Umbilical cord (tissue), 2 donors: ENCODE measurements around the gene FBXO41. TPM values are rescaled to one million over a fixed set of nuclear protein-coding genes. Genes with fewer than 3 reads are reported as not detected.

ENCODE experiments used
- DNase-seq: peaks from one replicate; pipeline ENCODE4 v3.0.0-alpha.2; 2015; ENCODE audit warnings: low spot score
- total RNA-seq: library from RNA; depleted of rRNA; stranded (reverse); fragments of >200 nt; gene quantifications from one replicate; pipeline ENCODE4 v1.2.3, GENCODE V29; 2014; ENCODE audit warnings: low replicate concordance; ENCODE audit not compliant: insufficient read depth

Gene FBXO41, protein sequence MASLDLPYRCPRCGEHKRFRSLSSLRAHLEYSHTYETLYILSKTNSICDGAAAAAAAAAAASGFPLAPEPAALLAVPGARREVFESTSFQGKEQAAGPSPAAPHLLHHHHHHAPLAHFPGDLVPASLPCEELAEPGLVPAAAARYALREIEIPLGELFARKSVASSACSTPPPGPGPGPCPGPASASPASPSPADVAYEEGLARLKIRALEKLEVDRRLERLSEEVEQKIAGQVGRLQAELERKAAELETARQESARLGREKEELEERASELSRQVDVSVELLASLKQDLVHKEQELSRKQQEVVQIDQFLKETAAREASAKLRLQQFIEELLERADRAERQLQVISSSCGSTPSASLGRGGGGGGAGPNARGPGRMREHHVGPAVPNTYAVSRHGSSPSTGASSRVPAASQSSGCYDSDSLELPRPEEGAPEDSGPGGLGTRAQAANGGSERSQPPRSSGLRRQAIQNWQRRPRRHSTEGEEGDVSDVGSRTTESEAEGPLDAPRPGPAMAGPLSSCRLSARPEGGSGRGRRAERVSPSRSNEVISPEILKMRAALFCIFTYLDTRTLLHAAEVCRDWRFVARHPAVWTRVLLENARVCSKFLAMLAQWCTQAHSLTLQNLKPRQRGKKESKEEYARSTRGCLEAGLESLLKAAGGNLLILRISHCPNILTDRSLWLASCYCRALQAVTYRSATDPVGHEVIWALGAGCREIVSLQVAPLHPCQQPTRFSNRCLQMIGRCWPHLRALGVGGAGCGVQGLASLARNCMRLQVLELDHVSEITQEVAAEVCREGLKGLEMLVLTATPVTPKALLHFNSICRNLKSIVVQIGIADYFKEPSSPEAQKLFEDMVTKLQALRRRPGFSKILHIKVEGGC
- total RNA-seq = 1.2 TPM

DNA sequence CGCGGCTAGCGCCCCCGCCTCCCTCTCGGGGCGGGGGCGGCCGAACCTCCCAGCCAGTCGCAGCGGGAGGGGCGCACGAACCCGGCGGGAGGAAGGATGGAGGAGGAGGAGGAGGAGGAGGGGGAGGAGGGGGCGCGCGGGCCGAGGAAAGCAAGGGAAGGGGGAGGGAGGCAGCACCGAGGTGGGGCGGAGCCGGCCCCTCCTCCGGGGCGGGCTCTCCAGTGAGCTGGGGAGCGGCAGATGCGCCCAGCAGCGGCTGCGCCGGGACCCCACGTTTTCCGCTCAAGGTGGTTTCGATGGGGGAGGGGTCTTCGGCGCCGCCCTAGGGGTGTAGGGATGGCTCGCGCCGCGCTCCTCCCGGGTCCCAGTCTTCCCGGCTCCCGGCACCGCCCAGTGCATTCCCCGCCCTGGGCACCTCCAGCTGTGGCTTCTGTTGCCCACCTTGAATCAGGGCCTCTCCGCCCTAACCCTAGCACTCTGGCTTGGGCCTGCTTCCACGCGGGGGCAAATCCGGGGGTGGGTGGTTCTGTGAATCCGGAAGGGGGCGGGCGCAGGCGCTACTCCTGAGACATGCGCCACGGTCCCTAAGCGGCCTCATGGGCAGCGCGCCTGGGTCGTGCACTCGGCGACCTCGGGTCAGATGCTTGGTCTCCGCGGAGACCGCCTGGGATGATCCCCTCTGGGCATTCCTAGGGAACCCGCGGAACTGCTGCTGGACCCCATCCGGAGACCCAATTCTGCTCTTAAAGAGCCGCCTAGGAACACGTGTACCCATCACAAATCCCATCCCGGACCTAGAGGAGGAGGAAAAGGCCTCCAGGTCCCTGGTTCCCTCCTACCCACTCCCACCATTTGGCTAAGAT lies at the start of gene FBXO41:
FBXO41 (minus strand) TSS at position 183 of the 863 bp plus-strand sequence. CDS start 14,848 bp downstream, outside the sequence.
- peak; percentile 20 for DNase-seq

DNA sequence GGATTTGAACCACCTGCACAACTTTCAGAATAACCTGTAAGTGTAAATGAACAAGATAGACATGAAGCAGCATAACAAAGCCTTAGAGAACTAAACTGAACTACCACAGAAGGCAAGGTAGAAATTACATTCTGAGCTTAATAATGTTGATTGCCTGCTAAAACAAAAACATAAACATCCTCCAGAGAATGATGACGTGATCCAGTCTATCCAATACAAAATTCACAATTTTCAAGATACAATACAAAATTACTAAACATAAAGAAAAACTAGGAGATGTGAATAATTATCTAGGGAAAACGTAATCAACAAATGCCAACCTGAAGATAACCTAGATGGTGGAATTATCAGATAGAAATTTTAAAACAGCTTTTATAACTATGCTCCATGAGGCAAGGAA lies 49.8 kb upstream of the FBXO41 start:
- no peak for DNase-seq

DNA sequence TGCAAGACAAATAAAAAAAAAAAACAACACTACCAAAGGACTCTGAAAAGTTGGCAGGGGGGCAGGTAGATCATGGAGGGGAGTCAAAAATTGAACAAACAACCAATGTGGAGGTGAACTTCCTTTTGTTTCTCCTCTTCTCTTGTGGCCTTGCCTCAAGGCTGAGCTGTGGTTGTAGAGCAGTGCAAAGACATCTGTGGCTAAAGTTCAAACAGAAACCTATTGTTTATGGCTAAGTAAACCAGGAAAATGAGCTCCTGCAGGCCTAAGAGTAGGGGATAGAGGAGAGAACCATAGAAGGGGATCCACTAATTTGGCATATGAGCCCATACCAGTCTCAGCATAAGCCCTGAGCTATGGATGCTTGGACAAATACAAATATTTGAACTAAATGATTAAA lies 49.3 kb upstream of the FBXO41 start:
- DNase-seq = no peak

DNA sequence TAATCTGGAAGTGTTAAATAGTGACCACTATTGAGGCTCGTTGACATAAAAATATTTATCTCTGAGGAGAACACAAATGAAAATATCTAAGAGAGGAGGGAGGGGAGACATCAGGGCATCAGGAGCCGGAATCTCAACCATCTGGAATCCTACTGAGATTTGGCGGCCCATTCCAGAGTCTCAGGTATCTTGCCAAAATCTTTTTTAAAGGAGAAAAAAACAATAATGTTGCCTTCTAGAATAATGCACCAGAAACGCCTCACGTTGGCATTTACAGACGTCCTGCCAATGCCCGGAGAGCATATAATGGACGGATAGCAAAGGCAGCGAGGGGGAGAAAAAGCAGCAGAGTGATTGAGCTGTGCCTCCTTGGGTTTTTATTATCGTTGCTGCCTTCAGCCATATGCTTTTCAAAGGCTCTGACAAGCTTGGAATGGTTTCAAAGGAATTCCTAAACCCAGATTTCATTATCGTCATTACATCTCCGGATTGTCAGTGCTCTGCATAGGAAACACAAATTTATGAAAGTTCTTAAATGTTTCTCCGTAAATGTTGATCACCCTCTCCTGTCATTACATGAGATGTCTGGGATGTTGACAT lies 39.9 kb upstream of the FBXO41 start:
- DNase-seq = no peak

DNA sequence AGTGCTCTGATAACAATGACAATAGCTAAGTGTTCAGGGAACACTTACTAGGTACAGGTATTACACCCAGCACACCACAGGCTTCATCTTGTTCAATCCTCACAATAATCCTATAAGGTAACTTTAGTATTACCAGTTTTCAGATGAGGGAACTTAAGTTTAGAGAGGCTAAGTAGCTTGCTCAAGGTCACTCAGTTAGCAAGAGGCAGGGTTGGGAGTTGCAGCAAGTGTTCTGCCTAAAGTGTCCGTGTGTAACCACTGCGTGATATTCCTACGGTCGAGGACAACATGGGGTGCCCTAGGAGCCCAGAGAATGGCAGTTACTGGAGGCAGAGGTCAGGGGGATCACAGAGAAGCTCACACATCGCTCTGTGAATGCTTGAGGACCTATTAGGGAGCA lies 39.3 kb upstream of the FBXO41 start:
- DNase-seq = no peak

DNA sequence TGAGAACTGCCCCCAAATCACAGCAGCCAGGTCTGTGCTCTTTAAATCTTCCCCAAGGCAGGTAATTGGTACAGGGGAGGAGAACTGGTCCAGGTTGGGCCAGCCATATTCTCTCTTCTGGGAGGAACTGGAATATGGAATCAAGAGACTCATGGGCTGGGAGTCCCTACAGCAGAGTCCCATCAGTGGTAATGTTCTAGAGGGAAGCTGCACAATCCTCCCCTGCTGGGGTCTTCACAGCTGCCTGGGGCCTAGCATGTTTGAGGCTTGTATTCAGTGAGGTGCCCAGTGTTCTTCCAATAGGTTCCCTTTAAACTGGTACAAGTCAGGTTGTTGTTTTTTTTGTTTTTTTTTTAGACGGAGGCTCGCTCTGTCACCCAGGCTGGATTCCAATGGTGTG lies 30.2 kb upstream of the FBXO41 start:
- no peak for DNase-seq

DNA sequence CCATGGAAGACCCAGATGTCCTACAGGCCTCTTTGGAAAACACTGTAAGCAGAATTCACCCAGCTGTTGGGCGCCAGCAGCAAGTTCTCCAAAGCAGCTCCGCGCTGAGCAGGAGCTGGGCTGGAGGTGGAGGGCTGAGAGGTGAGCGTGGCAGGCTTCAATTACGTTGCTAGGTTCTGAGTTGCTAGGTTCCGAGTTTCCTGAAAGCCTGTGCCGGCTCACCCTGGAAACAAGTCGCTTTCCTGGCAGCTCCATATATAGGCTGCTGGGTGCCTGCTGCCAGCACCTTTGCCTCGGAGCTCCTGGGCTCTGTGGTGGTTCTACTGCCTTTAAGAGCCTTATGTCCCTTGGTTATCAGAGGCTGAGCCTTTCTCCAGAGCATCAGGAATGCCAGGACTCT lies 23.4 kb upstream of the FBXO41 start:
- DNase-seq = no peak

DNA sequence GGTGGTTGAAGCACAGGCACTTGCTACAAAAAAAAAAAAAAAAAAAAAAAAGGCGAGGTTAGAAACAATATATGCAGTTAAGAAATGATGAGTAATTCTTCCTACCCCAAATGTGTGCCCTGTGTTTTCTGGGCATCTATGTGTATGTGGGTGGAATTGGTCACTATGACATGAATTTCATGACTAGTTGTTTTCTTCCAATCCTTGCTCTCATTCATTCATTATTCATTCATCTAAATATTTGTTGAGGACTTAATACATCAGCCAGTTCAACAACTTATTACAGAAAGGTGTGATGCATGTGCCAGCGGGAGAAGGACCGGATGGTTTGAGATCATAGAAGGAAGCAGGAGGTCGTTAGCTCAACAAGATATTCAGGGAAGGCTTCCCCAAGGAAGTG lies 17.4 kb upstream of the FBXO41 start:
- no peak for DNase-seq

DNA sequence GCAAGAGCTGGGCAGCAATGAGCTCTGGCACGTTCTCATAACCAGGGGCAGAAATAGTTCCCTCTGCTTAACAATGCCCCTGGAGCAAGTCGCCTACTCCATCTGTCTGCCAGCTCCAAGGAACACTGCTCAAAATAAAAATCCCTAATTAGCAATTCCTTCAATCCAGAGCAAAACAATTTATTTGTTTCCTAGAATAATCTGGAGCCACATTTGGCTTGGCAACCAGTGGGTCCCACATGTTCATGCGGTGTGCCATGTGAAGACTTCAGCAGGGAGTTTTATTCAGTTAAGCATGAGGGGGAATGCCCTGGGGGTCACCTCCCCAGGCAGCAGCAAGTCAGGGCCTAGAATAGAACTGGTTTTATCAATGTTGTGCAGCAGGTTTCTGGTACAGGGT lies 16.6 kb upstream of the FBXO41 start:
- DNase-seq = no peak

DNA sequence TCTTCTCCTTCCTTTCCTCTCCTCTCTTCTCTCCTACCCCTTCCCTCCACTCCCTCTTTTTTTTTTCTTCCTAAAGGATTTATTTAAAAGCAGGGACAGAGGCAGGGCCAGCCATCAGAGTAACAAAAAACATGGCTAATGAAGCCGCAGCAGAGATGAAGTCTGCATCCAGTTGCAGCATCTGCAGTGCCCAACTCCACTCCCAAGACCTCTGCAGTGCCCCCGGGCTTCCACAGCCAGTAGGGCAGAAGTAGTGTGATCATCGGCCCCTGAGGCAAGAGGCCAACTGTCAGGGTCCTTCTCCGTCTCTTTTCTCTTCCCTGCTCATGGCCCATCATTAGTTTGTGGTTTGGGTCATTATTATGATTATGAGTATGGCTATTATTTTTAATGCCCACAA lies 13.3 kb upstream of the FBXO41 start:
- no peak for DNase-seq

DNA sequence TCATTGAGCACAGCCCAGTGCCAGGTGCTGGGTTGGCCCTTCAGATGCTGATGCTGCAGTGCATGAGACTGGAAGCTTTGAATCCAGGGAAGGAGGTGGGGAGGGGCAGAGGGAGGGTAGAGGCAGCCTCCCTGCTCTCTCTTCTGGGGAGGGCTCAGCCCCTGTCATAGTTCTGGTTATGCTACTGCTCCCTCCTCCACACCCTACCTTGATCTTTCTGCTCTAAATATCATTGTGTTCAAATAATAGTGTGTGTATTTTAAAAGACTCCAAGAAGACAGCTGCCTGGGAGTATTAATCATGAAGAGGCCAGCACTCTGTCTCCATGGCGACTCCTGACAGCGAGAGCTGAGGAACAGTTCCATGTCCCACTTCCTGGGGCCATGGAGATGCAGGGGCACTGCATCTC lies 12.9 kb upstream of the FBXO41 start:
- DNase-seq = no peak

DNA sequence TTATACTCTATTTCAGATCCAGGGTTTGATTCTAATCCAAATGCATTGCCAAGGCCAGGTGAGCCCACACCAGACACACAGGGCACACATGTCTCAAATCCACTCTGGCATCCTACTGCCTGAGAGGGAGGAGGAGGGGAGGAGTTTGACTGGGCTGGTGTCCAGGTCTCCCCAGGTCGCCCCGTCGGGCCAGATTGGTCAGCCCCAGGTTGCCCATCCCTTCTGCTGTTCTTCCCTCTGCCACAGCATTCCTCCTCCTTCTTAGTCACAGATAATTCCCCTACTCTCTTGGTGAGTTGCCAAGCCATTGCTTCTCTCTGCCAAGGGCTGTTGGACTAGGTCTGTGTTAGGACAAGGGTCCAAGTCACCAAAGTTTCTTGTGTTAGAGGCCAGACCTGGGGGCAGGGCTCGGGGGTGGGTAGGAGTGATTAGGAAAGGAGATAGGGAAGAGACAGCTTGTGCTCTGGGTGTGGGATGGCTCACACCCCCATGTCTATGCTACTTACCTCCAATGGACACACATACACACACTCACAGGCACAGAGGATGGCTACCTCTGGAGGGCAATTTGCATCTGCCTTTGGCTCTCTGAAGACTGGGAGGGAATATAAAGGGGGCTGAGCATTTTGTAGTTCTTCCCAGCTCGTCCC lies 11.6 kb upstream of the FBXO41 start:
- no peak for DNase-seq

DNA sequence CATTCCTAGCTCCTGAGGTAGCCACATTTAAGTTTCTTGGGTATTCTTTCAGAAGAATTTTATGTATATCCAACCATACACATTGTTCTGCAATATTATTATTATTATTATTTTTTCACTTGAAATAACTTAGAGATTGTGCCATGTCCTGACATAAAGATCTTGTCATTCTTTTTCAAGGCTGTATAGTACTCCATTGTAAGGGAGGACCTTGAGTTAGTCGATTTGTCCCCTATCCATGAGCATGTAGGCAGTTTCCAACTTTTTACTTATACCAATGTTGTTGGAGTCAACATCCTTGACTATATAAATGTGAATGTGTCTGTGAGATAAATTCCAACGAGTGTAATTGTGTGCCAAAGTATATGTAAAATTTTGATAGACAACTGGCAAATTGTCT lies 10.0 kb upstream of the FBXO41 start:
- no peak for DNase-seq

DNA sequence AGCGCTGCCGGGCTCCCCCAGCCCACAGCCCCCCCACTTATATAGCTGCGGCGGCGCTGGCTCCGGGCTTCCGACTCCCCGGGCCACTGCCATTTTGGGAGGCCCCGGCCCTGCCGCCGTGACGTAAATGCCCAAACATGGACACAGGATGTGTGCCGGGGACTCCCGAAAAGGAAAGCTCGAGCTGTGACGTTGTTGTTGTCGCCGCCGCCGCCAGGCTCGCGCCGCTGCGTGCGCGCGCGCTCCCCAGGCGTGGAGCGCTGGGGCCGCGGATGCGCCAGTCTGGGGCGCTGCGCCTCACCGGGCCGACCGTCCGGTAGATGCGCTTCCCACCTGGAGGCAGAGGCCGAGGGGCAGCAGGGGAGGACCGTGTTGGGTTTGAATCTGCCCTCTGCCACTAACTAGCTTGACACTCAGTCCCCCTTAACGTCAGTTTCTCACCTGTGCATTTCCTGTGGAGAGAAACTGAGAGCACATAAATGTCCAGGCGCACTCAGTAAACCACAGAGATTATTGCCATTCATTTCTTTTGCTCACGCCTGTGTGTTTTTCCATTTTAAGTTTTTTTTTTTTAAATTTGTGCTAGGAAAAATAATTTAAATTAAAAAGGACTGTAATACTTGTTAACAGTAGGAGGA lies 9.4 kb upstream of the FBXO41 start, which contains the start of gene EGR4:
EGR4 (minus strand) TSS at position 15 of the 638 bp plus-strand sequence. CDS start 231 bp downstream, outside the sequence.
- DNase-seq = peak; percentile 17

DNA sequence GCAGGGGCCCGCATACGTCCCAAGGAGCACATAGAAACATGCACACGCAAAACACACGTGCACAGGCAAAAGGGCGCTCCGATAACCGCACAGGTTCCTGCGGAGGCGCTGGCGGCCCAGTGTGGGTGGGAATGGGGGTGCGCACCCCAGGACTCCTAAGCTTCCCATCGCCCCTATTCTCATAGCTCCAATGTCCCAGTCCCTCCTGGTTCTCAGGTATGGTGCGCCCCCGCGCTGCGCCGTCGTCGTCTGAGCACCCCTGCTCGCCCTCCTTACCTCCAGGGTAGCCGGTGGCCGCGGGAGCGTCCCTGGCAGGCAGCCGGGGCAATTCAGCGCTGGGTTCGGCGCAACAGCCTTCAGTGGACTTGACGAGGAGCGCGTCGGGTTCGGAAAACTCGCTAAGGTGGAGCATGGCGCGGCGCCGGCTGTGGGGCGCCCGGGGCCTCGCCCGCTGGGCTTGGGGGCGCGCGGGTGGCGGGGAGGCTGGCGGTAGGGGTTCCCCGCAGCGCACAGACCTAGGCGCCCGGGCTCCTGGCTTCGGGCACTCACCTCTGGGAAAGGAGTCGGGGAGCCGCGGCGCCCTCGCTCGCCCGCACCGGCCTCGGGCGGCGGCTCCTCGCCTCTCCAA lies 8.7 kb upstream of the FBXO41 start:
- no peak for DNase-seq

DNA sequence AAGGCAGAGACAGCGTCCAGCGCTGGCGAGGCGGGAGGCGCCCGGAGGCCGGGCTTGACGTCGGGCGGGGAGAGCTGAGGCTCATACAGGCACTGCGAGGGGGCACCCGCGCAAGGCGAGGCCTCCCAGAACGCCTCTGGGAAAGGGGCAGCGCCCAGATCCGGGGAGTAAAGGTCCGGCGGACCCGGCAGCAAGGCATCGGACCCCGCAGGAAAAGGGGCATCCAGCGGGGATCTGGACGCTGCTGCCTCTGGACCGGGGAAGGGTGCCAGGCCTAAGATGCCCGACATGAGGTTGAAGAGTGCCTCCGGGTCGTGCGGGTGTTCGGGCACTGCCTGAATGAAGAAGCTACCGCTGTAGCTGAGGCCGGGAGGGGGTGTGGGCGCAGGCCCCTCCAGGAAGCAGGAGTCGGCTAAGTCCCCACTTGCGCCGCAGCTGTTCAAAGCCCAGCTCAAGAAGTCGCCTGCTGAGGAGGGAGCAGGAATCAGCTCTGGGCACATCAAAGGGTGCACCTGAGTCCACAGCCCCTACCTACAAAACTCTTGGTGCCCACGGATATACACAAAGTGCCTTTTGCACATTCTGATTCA lies 8.1 kb upstream of the FBXO41 start:
- DNase-seq = no peak

DNA sequence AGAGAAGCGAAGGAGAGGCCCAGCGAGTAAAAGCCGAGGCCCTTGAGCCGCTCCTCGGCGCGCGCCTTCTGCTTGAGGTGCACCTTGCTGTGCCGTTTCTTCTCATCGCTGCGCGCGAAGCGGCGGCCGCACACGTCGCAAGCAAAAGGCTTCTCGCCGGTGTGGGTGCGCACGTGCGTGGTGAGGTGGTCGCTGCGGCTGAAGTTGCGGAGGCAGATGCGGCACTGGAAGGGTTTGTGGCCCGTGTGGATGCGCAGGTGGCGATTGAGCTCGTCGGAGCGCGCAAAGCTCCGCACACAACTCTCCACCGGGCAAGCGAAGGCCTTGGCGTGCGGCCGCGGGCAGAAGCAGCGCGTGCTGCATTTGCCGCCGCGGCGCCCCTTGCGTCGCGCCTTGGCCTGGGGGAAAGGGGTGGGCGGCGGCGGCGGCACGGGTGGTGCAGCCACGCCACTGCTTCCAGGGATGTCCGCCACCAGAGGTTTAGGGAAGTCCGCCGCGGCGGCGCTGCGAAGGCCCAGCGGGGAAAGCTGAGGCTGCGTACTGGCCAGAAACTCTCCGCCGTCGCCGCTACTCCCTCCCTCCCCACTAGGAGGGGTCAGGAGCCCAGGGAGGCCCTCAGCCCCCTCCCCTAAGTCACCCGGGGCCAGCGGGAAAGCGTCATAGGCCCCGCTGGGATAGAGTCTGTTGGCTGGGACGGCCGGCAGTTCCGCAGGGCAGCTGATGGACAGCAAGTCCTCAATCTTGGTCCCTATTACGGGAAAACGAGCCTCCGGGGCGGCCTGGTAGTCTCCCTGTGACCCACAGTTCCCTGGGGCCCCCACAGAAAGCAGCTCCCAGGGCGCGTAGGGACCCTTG lies 7.4 kb upstream of the FBXO41 start:
- no peak for DNase-seq

DNA sequence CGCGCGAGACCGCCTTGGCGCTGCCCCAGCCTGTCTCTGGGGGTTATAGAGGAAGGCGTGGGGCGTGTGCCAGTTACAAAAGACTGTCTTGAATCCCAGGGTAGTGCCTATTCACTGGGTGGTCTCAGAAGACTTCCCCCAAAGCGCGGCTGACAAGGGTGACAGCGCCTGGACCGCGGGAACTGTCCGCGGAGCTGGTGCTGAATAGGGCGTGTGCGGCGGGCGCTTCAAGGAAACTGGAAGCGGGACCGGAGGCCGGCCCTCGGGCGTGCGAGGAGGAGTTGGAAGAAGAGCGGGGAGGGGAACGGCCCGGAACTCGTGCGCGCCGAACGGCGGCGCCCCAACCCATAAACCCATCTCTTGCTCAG lies 6.8 kb upstream of the FBXO41 start:
- DNase-seq = peak; percentile 71
